HEK293T (cell line): ENCODE data around the gene ATP8A2.

Experiments used
- BHLHE40 ChIP-seq: fragments of 450-650 bp; IDR thresholded peaks from 2 replicates; pipeline ENCODE4 v1.6.1; 2016; ENCODE audit warnings: mild to moderate bottlenecking, moderate library complexity, borderline replicate concordance
- ELF4 ChIP-seq: fragments of 450-650 bp; IDR thresholded peaks from 2 replicates; pipeline ENCODE4 v1.6.1; 2017; ENCODE audit warnings: antibody characterized with exemption
- FOXA1 ChIP-seq: fragments of 450-650 bp; IDR thresholded peaks from 2 replicates; pipeline ENCODE4 v1.6.1; 2016; ENCODE audit warnings: mild to moderate bottlenecking
- FOXK2 ChIP-seq: fragments of 450-650 bp; IDR thresholded peaks from 2 replicates; pipeline ENCODE4 v1.6.1; 2016; ENCODE audit warnings: mild to moderate bottlenecking
- FOXM1 ChIP-seq: fragments of 450-650 bp; IDR thresholded peaks from 2 replicates; pipeline ENCODE4 v1.6.1; 2017; ENCODE audit warnings: mild to moderate bottlenecking, borderline replicate concordance
- HDGF ChIP-seq: fragments of 450-650 bp; IDR thresholded peaks from 2 replicates; pipeline ENCODE4 v1.6.1; 2017; ENCODE audit warnings: antibody characterized with exemption, borderline replicate concordance
- PKNOX1 ChIP-seq: fragments of 450-650 bp; IDR thresholded peaks from 2 replicates; pipeline ENCODE4 v1.6.1; 2016
- SP1 ChIP-seq: fragments of 450-650 bp; IDR thresholded peaks from 2 replicates; pipeline ENCODE4 v1.6.1; 2017
- TARDBP ChIP-seq: fragments of 450-650 bp; IDR thresholded peaks from 2 replicates; pipeline ENCODE4 v1.6.1; 2016

- no peak for TF ChIP-seq BHLHE40
- no peak for TF ChIP-seq TARDBP
- no peak for TF ChIP-seq SP1
- TF ChIP-seq FOXA1, result no peak
- TF ChIP-seq ELF4, result no peak
- TF ChIP-seq PKNOX1, result no peak
- TF ChIP-seq HDGF, result no peak
- no peak for TF ChIP-seq FOXK2
- no peak for TF ChIP-seq FOXM1
These were observed 319.9 kb downstream of the ATP8A2 start for GRCh38 chr13:25691654-25692053.
